B cell (primary cell): ENCODE results near the gene POLR2J.

Source experiments
- CTCF ChIP-seq: fragments of 200-600 bp; IDR thresholded peaks from one replicate; pipeline ENCODE4 v1.8.0; 2022; ENCODE audit warnings: antibody characterized with exemption, mild to moderate bottlenecking
- EZH2 ChIP-seq: IDR thresholded peaks from 2 replicates; pipeline ENCODE4 v1.6.1; 2012; ENCODE audit warnings: borderline replicate concordance, low read depth, mild to moderate bottlenecking, moderate library complexity, low read length; ENCODE audit not compliant: insufficient read depth, poor library complexity, severe bottlenecking

DNA sequence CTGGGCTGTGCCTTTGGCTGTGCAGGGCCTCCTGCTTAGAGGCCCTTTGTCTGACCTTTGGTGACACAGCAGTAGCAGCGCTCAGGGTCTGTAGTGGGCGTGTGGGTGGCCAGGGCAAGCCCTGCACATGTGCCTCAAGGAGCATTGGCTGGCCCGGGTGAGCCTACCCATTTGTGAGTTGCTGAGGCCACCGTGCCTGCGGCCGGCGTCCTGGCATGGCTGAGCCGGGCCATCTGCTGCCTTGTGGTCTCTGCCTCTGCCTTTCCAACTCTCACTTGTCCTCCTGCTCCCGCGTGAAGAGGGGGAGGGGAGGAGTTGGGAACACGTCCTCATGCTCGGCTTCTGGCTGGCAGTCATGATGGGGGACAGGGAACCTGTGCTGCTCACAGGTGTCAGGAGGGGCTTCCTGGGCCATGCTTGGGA lies 54.6 kb downstream of the POLR2J start:
- no peak for TF ChIP-seq CTCF
- no peak for TF ChIP-seq EZH2
